Prostate gland (tissue), 2 donors: ENCODE data around the gene MYH9. TPM values are rescaled to one million over a fixed set of nuclear protein-coding genes. Genes with fewer than 3 reads are reported as not detected.

Source experiments
- DNase-seq: peaks from one replicate; pipeline ENCODE4 v3.0.0-alpha.2; 2019; ENCODE audit warnings: low spot score
- H3K27ac ChIP-seq, 2 donors: fragments of 200-600 bp; sonication (generic); 2 replicates each; pipeline ENCODE4 v1.5.1; 2017 to 2019
- H3K27me3 ChIP-seq: fragments of 200-600 bp; sonication (generic); replicated peaks from 2 replicates; pipeline ENCODE4 v1.5.1; 2019; ENCODE audit not compliant: insufficient read depth
- H3K36me3 ChIP-seq, 2 donors: fragments of 200-600 bp; sonication (generic); 1 replicate in 1 of 2; 2 replicates in 1 of 2; pipeline versions ENCODE4 v1.5.1 to v1.8.1; 2017 to 2019
- H3K4me1 ChIP-seq: fragments of 200-600 bp; sonication (generic); replicated peaks from 2 replicates; pipeline ENCODE4 v1.5.1; 2019
- H3K4me3 ChIP-seq, 2 donors: fragments of 200-600 bp; sonication (generic); 2 replicates each; pipeline ENCODE4 v1.5.1; 2017 to 2019
- H3K9me3 ChIP-seq: fragments of 200-600 bp; sonication (generic); 2 replicates; pipeline ENCODE4 v1.5.1; 2017
- CTCF ChIP-seq, 4 experiments: fragments of 200-600 bp in 2 of 4; fragments of 450-650 bp in 2 of 4; sonication (generic) in 2 of 4; IDR thresholded peaks; 1 replicate in 3 of 4; 2 replicates in 1 of 4; pipeline ENCODE4 v1.5.1; 2016 to 2019; ENCODE audit warnings: antibody characterized with exemption in 4 of 4, mild to moderate bottlenecking in 2 of 4, moderate library complexity in 2 of 4
- POLR2A ChIP-seq: fragments of 450-650 bp; IDR thresholded peaks from one replicate; pipeline ENCODE4 v1.6.1; 2016; ENCODE audit warnings: antibody characterized with exemption, mild to moderate bottlenecking
- POLR2AphosphoS5 ChIP-seq: sonication (generic); formaldehyde crosslinking; IDR thresholded peaks from one replicate; pipeline ENCODE4 v1.6.1; 2017; ENCODE audit warnings: antibody characterized with exemption
- WGBS: methylation state at CpG from one replicate; pipeline ENCODE4 v1.1.5; 2018; 5-methylcytosine and 5-hydroxymethylcytosine counted together
- intact Hi-C: fragments of 100-400 bp; cut with DNase I; formaldehyde crosslinking; loops from one replicate; pipeline ENCODE4 v1.14.2; 2022
- total RNA-seq, 2 donors: library from RNA; depleted of rRNA; stranded (reverse); fragments of >200 nt; gene quantifications; one replicate each; pipeline ENCODE4 v1.1.0, GENCODE V29; 2016

MYH9 gene
- total RNA-seq, 2 donors from 2014 or later: 295 to 329 TPM

GRCh38 chr22:36249160-36249559, 138.6 kb downstream of the MYH9 start:
- Histone ChIP-seq H3K4me3 (no peak overlapping the region), H3K9me3 (no peaks in the 10 kb centered on the region), H3K36me3 (no peaks in the 10 kb centered on the region), H3K4me1 (no peaks in the 10 kb centered on the region), H3K27me3 (no peaks in the 10 kb centered on the region), H3K27ac (no peak overlapping the region)
- intact Hi-C loops: no loop called here
- no peak for DNase-seq
- TF ChIP-seq CTCF (IDR thresholded peaks at IDR 0.05): no peak
- no peak for TF ChIP-seq POLR2A
- WGBS: 91% methylated on average over 2 of the region's 2 CpGs

GRCh38 chr22:36247955-36248354, 139.8 kb downstream of the MYH9 start:
- no peak overlapping the region for H3K27ac ChIP-seq
- no peaks in the 10 kb centered on the region for H3K36me3 ChIP-seq
- intact Hi-C loops: no loop called here
- H3K4me1 ChIP-seq: no peaks in the 10 kb centered on the region
- no peak overlapping the region for H3K4me3 ChIP-seq
- no peaks in the 10 kb centered on the region for H3K27me3 ChIP-seq
- TF ChIP-seq POLR2A (no peak), CTCF (IDR thresholded peaks at IDR 0.05) (no peak), POLR2AphosphoS5 (no peak)
- no peaks in the 10 kb centered on the region for H3K9me3 ChIP-seq
- DNase-seq: no peak
- 74% methylated on average over 5 of the region's 5 CpGs for WGBS

GRCh38 chr22:36246718-36247117, 141.0 kb downstream of the MYH9 start:
- intact Hi-C loops: no loop called here

GRCh38 chr22:36245805-36246356, 141.9 kb downstream of the MYH9 start:
- H3K9me3 ChIP-seq: no peaks in the 10 kb centered on the region
- no peak overlapping the region for H3K4me3 ChIP-seq
- H3K36me3 ChIP-seq: no peaks in the 10 kb centered on the region
- no peak overlapping the region for H3K27ac ChIP-seq
- no peaks in the 10 kb centered on the region for H3K27me3 ChIP-seq
- no peak for DNase-seq
- TF ChIP-seq POLR2AphosphoS5 (no peak), POLR2A (no peak), CTCF (IDR thresholded peaks at IDR 0.05) (no peak)
- WGBS: 87% methylated on average over 4 of the region's 4 CpGs
- intact Hi-C loops: no loop called here
- H3K4me1 ChIP-seq: no peaks in the 10 kb centered on the region

More at GRCh38 chr22:36246718-36247117, 141.0 kb downstream of the MYH9 start:
- Histone ChIP-seq H3K4me3 (no peak overlapping the region), H3K4me1 (no peaks in the 10 kb centered on the region), H3K9me3 (no peaks in the 10 kb centered on the region), H3K36me3 (no peaks in the 10 kb centered on the region), H3K27me3 (no peaks in the 10 kb centered on the region), H3K27ac (no peak overlapping the region)
- WGBS: 42% methylated on average over 3 of the region's 3 CpGs
- no peak for DNase-seq
- TF ChIP-seq CTCF (IDR thresholded peaks at IDR 0.05): no peak

- Histone ChIP-seq H3K27me3 (no peaks in the 10 kb centered on the region), H3K36me3 (no peaks in the 10 kb centered on the region), H3K4me1 (no peaks in the 10 kb centered on the region), H3K9me3 (no peaks in the 10 kb centered on the region), H3K4me3 (no peak overlapping the region), H3K27ac (no peak overlapping the region)
- WGBS: 71% methylated on average over 5 of the region's 5 CpGs
- no peak for TF ChIP-seq POLR2AphosphoS5
- TF ChIP-seq CTCF (IDR thresholded peaks at IDR 0.05): no peak
- no peak for TF ChIP-seq POLR2A
- intact Hi-C loops: no loop called here
- no peak for DNase-seq
Measured at GRCh38 chr22:36244522-36245391, 143.0 kb downstream of the MYH9 start.
